ENCODE results near the gene CDX1. TPM values are rescaled to one million over a fixed set of nuclear protein-coding genes. Genes with fewer than 3 reads are reported as not detected.

Gene CDX1
- total and polyA plus RNA-seq, 2 of the 8 experiments (the other 6 are each of a cell fraction or from before 2014, with no cell fraction given) = not detected

DNA sequence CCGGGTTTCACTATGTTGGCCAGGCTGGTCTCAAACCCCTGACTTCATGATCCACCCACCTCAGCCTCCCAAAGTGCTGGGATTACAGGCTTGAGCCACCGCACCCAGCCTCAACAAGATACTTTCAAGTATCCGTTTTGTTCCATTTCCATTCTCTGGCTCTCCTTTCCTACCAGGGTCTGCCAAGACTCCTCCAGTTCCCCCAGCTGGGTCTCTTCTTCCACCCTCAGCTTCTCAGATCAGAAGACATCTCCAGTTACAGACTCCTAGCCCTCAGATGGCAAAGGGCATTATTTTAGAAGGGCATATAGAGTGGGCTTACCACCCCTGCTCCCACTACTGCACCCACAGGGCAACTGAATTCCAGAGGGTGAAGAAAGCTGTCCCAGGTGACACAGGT lies 9.4 kb upstream of the CDX1 start:
- Histone ChIP-seq H3K36me3 (ENCODE audit: control insufficient read depth in 2 of 4, insufficient read depth in 4 of 4, low read length in 3 of 4) (no peaks in the 10 kb centered on the region), H3K9ac (replicated peaks in 1 of 4; ENCODE audit: extremely low read depth in 1 of 4, low read depth in 3 of 4, low read length in 3 of 4) (no peak overlapping the region), H4K91ac (replicated peaks; ENCODE audit: insufficient read length, low read length) (no peak overlapping the region), H3K4me1 (replicated peaks in 1 of 4; ENCODE audit: control insufficient read depth in 3 of 4, insufficient read depth in 4 of 4, low read length in 3 of 4) (peaks cover 9 to 27% (median 15%) of the 10 kb centered on the region in 4 experiments), H3K4ac (replicated peaks; ENCODE audit: insufficient read length, low read depth, low read length) (no peak overlapping the region), H2BK120ac (replicated peaks; ENCODE audit: low read depth, low read length) (no peak overlapping the region), H4K5ac (ENCODE audit: insufficient read length, low read depth, low read length) (no peak overlapping the region), H3K79me1 (ENCODE audit: low read depth, low read length) (no peaks in the 10 kb centered on the region), H2BK12ac (ENCODE audit: low read depth, low read length) (no peak overlapping the region), H3K79me2 (ENCODE audit: control insufficient read depth in 1 of 2, insufficient read depth in 2 of 2, low read length in 2 of 2) (no peaks in the 10 kb centered on the region), H3K18ac (ENCODE audit: extremely low read depth, low read length) (no peak overlapping the region), H2AFZ (ENCODE audit: low read length) (no peak overlapping the region), H3K56ac (replicated peaks; ENCODE audit: insufficient read length, low read depth, low read length) (no peak overlapping the region), H2AK5ac (ENCODE audit: low read depth, low read length) (no peak overlapping the region), H3K14ac (ENCODE audit: insufficient read length) (no peak overlapping the region), H3K4me3 (ENCODE audit: extremely low read depth in 1 of 4, insufficient read depth in 2 of 4, low read depth in 3 of 4, low read length in 4 of 4) (no peak overlapping the region), H3K23me2 (ENCODE audit: low read depth, low read length) (no peaks in the 10 kb centered on the region; the same call in 1 of the 2 replicates), H2BK5ac (ENCODE audit: low read depth, low read length) (no peak overlapping the region), H3K9me3 (ENCODE audit: insufficient read depth in 2 of 2, low read depth in 1 of 2, low read length in 1 of 2) (no peaks in the 10 kb centered on the region), H3K4me2 (ENCODE audit: insufficient read depth in 1 of 2, low read depth in 2 of 2, low read length in 2 of 2) (no peak overlapping the region), H4K20me1 (replicated peaks in 1 of 2; ENCODE audit: control insufficient read depth in 1 of 2, insufficient read depth in 2 of 2, low read length in 2 of 2) (no peaks in the 10 kb centered on the region), H2BK15ac (ENCODE audit: low read length) (no peak overlapping the region), H3K27me3 (replicated peaks in 1 of 4; ENCODE audit: control insufficient read depth in 3 of 4, extremely low read depth in 1 of 4, insufficient read depth in 3 of 4, low read length in 3 of 4) (no peaks in the 10 kb centered on the region; a peak in 3 of 7 replicates), H3K27ac (ENCODE audit: low read depth, low read length) (no peak overlapping the region), H4K8ac (ENCODE audit: extremely low read depth, insufficient read depth, low read length) (no peak overlapping the region), H2BK20ac (ENCODE audit: low read length) (no peak overlapping the region), H3K23ac (ENCODE audit: insufficient read length) (no peak overlapping the region)
- FAIRE-seq (no peak), DNase-seq (ENCODE audit: low read depth in 1 of 2, low spot score in 2 of 2) (no peak)
- WGBS, 2 experiments (ENCODE audit: extremely low coverage in 1 of 2, insufficient coverage in 1 of 2, insufficient read length in 1 of 2, insufficient replicate concordance in 2 of 2, low coverage in 1 of 2, low lambda C conversion rate in 2 of 2, missing lambda C conversion rate in 1 of 2) = 90% methylated on average over 3 of the region's 3 CpGs; no CpG with 5 or more reads in 1 of the 2 experiments
- CTCF ChIA-PET (ENCODE audit: partially characterized antibody) = interaction anchor here (0.7 to 15.3 kb wide), 11 partner anchors 12 to 193 kb away, joined by 3 to 372 read pairs (median 8); no protein-coding TSS in a partner anchor
- POLR2A ChIA-PET (ENCODE audit: partially characterized antibody) = interaction anchor here (0.7 kb wide), 1 partner anchor 13 kb away, joined by 3 read pairs; no protein-coding TSS in a partner anchor
- TF ChIP-seq HDAC6 (IDR thresholded peaks at IDR 0.05; ENCODE audit: low read depth, low read length) (no peak), EP300 (IDR thresholded peaks at IDR 0.05; ENCODE audit: borderline replicate concordance in 1 of 2, low read depth in 2 of 2, low read length in 2 of 2) (no peak), NRF1 (IDR thresholded peaks at IDR 0.05; ENCODE audit: low read depth, low read length) (no peak), KDM1A (IDR thresholded peaks at IDR 0.05; ENCODE audit: borderline replicate concordance, low read length) (no peak), CREB1 (IDR thresholded peaks at IDR 0.05) (no peak), HDAC2 (IDR thresholded peaks at IDR 0.05; ENCODE audit: borderline replicate concordance in 1 of 2, low read depth in 2 of 2, low read length in 2 of 2) (no peak), RFX5 (IDR thresholded peaks at IDR 0.05; ENCODE audit: borderline replicate concordance, low read depth, low read length) (no peak), CEBPB (IDR thresholded peaks at IDR 0.05; ENCODE audit: low read depth, low read length) (no peak), SAP30 (IDR thresholded peaks at IDR 0.05; ENCODE audit: insufficient read depth, insufficient replicate concordance, low read length) (no peak), POLR2A (IDR thresholded peaks at IDR 0.05; ENCODE audit: control extremely low read depth in 1 of 2, low read depth in 2 of 2, low read length in 2 of 2) (no peak), SP1 (IDR thresholded peaks at IDR 0.05; ENCODE audit: low read depth, low read length) (no peak), CHD2 (IDR thresholded peaks at IDR 0.05; ENCODE audit: low read length) (no peak), NANOG (IDR thresholded peaks at IDR 0.05; ENCODE audit: insufficient read depth, low read depth, low read length, poor library complexity, severe bottlenecking) (no peak), SUZ12 (IDR thresholded peaks at IDR 0.05; ENCODE audit: low read length) (no peak), KDM5A (IDR thresholded peaks at IDR 0.05; ENCODE audit: low read length) (no peak)

All from H1 (cell line).